Left ventricle myocardium inferior (tissue), 1 donor: ENCODE data around the gene DOK4. TPM values are rescaled to one million over a fixed set of nuclear protein-coding genes. Genes with fewer than 3 reads are reported as not detected.

Experiments used
- DNase-seq: peaks from one replicate; pipeline ENCODE4 v3.0.0-alpha.2; 2020
- H3K27ac ChIP-seq: fragments of 200-600 bp; replicated peaks from 2 replicates; pipeline ENCODE4 v1.8.0; 2021
- H3K27me3 ChIP-seq: fragments of 200-600 bp; 2 replicates; pipeline ENCODE4 v1.8.0; 2021; ENCODE audit warnings: low read depth
- H3K36me3 ChIP-seq: fragments of 200-600 bp; 2 replicates; pipeline ENCODE4 v1.8.0; 2021
- H3K4me1 ChIP-seq: fragments of 200-600 bp; 2 replicates; pipeline ENCODE4 v1.8.0; 2021
- H3K4me3 ChIP-seq: fragments of 200-600 bp; 2 replicates; pipeline ENCODE4 v1.8.0; 2021; ENCODE audit warnings: mild to moderate bottlenecking, moderate library complexity
- H3K9me3 ChIP-seq: fragments of 200-600 bp; replicated peaks from 2 replicates; pipeline ENCODE4 v1.8.0; 2021
- CTCF ChIP-seq: fragments of 200-600 bp; IDR thresholded peaks from 2 replicates; pipeline ENCODE4 v1.8.0; 2021; ENCODE audit warnings: antibody characterized with exemption, mild to moderate bottlenecking, borderline replicate concordance
- intact Hi-C: fragments of 100-400 bp; cut with micrococcal nuclease; formaldehyde crosslinking; loops from one replicate; pipeline ENCODE4 v1.11.0; 2022
- total RNA-seq: library from RNA; stranded (reverse); fragmentation: NEBNext Ultra II Directional; extraction: Animal tissue kit (Norgen Biotek cat#: 25700); gene quantifications from one replicate; pipeline ENCODE4 v1.2.1, GENCODE V29; 2021
- donor health status: DM: no; HTN: yes; CAD: no; lungs with severe emphysema.

The DOK4 gene
- total RNA-seq, 1 donor from 2014 or later, result 10.0 TPM

GRCh38 chr16:57484515-57485005, 1.7 kb downstream of the DOK4 start:
- DNase-seq, result no peak
- Histone ChIP-seq H3K4me1 (peaks cover 42% of the 10 kb centered on the region), H3K27ac (no peak overlapping the region), H3K36me3 (no peaks in the 10 kb centered on the region), H3K4me3 (no peak overlapping the region), H3K27me3 (no peaks in the 10 kb centered on the region), H3K9me3 (no peaks in the 10 kb centered on the region)
- intact Hi-C loops, result no loop called here
- TF ChIP-seq CTCF, result no peak

- H3K27me3 ChIP-seq, result no peaks in the 10 kb centered on the region
- H3K36me3 ChIP-seq, result no peaks in the 10 kb centered on the region
- no peaks in the 10 kb centered on the region for H3K9me3 ChIP-seq
- H3K4me1 ChIP-seq, result peaks cover 48% of the 10 kb centered on the region
- no peak for TF ChIP-seq CTCF
- intact Hi-C loops, result no loop called here
- no peak overlapping the region for H3K4me3 ChIP-seq
- no peak for DNase-seq
- no peak overlapping the region for H3K27ac ChIP-seq
Observed at GRCh38 chr16:57483725-57484514, 2.4 kb downstream of the DOK4 start.

- TF ChIP-seq CTCF, result no peak
- Histone ChIP-seq H3K27ac (no peak overlapping the region), H3K4me3 (no peak overlapping the region), H3K27me3 (no peaks in the 10 kb centered on the region), H3K36me3 (no peaks in the 10 kb centered on the region), H3K4me1 (peaks cover 57% of the 10 kb centered on the region), H3K9me3 (no peaks in the 10 kb centered on the region)
- no peak for DNase-seq
- intact Hi-C loops, result no loop called here
Observed at GRCh38 chr16:57482845-57483545, 3.3 kb downstream of the DOK4 start.

GRCh38 chr16:57481421-57481820, 4.9 kb downstream of the DOK4 start:
- TF ChIP-seq CTCF, result no peak
- Histone ChIP-seq H3K27me3 (no peaks in the 10 kb centered on the region), H3K27ac (no peak overlapping the region), H3K9me3 (no peaks in the 10 kb centered on the region), H3K36me3 (no peaks in the 10 kb centered on the region), H3K4me3 (no peak overlapping the region), H3K4me1 (peaks cover 65% of the 10 kb centered on the region)
- intact Hi-C loops, result no loop called here
- DNase-seq, result no peak

- TF ChIP-seq CTCF, result no peak
- H3K4me3 ChIP-seq, result peak overlapping the region; percentile 69
- H3K27me3 ChIP-seq, result no peaks in the 10 kb centered on the region
- peaks cover 67% of the 10 kb centered on the region for H3K4me1 ChIP-seq
- H3K9me3 ChIP-seq, result no peaks in the 10 kb centered on the region
- H3K36me3 ChIP-seq, result no peaks in the 10 kb centered on the region
- intact Hi-C loops, result no loop called here
- peak overlapping the region; percentile 77 for H3K27ac ChIP-seq
- DNase-seq, result no peak
Observed at GRCh38 chr16:57480754-57481230, 5.5 kb downstream of the DOK4 start.
